ENCODE data around the gene NOS1AP. TPM values are rescaled to one million over a fixed set of nuclear protein-coding genes. Genes with fewer than 3 reads are reported as not detected.

Gene NOS1AP
- total and polyA plus RNA-seq, 2 experiments from 2014 or later = 4.9 to 6.6 TPM

DNA sequence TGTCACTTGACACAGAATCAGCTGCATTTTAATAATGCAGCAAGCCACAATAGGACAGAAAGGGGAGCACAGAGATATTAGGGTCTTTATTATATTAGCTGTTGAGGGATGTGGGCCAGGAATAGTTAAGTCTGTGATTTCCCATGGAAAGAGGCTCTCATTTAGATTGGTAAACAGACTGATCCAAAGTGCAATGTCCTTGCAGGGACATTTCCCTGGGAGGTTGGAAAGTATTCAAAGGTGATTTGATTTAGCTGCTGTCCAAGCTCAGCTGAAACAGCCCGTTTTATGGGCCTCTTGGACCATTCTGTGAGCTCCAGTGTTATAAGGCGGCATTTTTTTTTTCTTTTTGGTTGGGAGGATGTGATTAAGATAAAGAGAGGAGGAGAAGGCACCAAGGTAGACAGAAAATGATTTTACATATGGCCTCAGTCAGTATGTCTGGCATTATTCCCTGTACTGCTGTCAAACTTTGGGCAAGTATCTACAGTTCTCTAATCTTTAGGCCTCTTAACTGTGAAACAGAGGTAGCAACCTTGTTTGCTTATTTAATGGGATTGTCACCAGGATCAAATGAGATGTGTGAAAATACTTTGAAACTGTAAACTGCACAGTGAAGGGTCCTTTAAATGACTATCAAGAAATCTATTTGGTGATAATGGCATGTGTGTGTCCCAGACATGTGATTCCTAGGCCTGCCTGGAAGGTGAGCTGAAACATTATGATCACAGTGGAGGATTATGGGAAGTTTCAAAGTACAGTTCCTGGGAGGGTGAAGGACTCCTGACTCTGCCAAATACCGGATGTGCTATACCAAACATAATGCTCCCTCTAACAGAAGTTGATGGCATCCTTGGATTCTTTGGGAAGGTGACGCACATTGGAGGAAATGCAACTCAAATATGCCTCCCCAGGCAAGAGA is 62.2 kb downstream of the NOS1AP start:
- no peaks in the 10 kb centered on the region for H3K27me3 ChIP-seq
- TF ChIP-seq, protein P1, sequence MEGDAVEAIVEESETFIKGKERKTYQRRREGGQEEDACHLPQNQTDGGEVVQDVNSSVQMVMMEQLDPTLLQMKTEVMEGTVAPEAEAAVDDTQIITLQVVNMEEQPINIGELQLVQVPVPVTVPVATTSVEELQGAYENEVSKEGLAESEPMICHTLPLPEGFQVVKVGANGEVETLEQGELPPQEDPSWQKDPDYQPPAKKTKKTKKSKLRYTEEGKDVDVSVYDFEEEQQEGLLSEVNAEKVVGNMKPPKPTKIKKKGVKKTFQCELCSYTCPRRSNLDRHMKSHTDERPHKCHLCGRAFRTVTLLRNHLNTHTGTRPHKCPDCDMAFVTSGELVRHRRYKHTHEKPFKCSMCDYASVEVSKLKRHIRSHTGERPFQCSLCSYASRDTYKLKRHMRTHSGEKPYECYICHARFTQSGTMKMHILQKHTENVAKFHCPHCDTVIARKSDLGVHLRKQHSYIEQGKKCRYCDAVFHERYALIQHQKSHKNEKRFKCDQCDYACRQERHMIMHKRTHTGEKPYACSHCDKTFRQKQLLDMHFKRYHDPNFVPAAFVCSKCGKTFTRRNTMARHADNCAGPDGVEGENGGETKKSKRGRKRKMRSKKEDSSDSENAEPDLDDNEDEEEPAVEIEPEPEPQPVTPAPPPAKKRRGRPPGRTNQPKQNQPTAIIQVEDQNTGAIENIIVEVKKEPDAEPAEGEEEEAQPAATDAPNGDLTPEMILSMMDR (IDR thresholded peaks at IDR 0.05; ENCODE audit: low read depth, low read length) = no peak

DNA sequence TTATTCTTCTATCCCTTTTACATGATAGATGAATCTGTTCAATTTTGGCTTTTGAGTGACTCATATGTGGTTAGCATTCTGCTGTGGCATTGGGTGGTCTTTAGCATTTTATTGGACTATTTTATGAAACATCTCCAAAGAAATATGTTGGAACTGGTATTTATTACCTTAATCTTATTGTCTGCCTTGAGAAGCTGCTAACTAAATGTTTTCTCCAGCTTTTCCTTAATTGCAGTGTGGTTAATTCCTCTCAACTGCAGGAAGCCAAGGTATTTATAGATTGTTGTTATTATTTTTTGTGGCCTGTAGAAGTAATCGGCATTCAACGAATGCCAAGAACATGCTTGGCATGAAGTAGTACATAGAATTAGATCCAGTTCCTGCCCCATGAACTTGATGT is 64.1 kb downstream of the NOS1AP start:
- Histone ChIP-seq H3K9me3 (ENCODE audit: low read depth) (no peaks in the 10 kb centered on the region), H3K36me3 (no peaks in the 10 kb centered on the region), H3K4me3 (no peak overlapping the region), H3K27me3 (no peaks in the 10 kb centered on the region), H3K27ac (no peak overlapping the region), H3K4me1 (ENCODE audit: low read depth) (peaks cover 34% of the 10 kb centered on the region)
- TF ChIP-seq, protein P1 (IDR thresholded peaks at IDR 0.05; ENCODE audit: low read depth, low read length) = no peak
- no peak for DNase-seq (ENCODE audit: low read depth in 1 of 2, low spot score in 1 of 2)

More for the DNA sequence above, 62.2 kb downstream of the NOS1AP start:
- Histone ChIP-seq H3K4me1 (ENCODE audit: low read depth) (peaks cover 20% of the 10 kb centered on the region), H3K9me3 (ENCODE audit: low read depth) (no peaks in the 10 kb centered on the region), H3K36me3 (no peaks in the 10 kb centered on the region), H3K27ac (peak overlapping the region; percentile 63), H3K4me3 (no peak overlapping the region)
- no peak for DNase-seq (ENCODE audit: low read depth in 1 of 2, low spot score in 1 of 2)

DNA sequence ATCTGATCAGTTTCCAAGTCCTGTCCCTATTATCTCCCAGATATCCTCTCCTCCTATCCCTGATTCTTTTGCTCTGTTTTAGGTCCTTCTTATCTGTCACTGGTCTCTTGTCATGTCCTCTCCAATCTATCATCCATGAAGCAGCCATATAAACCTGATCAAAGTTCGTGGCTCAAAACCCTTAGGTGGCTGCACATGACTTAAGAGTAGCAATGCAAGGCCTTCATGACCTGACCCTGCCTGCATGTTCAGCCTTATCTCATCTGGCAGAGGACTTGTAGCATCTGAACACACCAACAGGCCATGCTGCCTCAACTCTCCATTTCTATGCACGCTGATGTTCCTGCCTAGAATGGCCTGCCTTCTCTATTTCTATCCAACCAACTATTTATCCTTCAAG is 65.2 kb downstream of the NOS1AP start:
- DNase-seq (ENCODE audit: low read depth in 1 of 2, low spot score in 1 of 2) = no peak
- TF ChIP-seq, protein P1 (IDR thresholded peaks at IDR 0.05; ENCODE audit: low read depth, low read length) = no peak
- no peak overlapping the region for H3K4me3 ChIP-seq
- no peak overlapping the region for H3K27ac ChIP-seq
- H3K27me3 ChIP-seq = no peaks in the 10 kb centered on the region
- H3K36me3 ChIP-seq = no peaks in the 10 kb centered on the region
- peaks cover 34% of the 10 kb centered on the region for H3K4me1 ChIP-seq (ENCODE audit: low read depth)
- H3K9me3 ChIP-seq (ENCODE audit: low read depth) = no peaks in the 10 kb centered on the region

DNA sequence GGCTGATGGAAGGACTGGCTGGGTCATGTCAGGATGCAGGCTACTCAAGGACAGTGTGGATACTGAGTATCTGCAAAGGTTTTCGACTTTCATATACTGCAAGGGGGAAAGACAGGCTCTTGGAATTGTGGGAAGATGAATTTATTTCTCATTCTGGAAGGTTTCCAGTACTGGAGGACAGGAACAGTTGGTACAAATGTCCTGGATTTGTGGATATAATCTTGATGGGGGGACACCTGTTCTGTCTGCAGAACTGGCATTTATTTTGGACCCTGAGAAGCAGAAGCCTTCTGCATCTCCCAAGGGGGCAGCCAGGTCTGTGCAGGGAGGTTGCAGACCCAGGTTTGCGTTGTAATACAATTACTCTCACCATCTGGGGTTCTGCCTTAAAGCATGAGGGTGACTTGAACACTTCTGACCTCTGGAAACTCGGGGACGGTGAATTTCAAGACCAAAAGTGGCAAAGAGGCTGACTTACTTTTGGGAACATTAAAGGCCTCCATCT is 65.8 kb downstream of the NOS1AP start:
- no peak overlapping the region for H3K27ac ChIP-seq
- no peaks in the 10 kb centered on the region for H3K9me3 ChIP-seq (ENCODE audit: low read depth)
- no peaks in the 10 kb centered on the region for H3K27me3 ChIP-seq
- TF ChIP-seq, protein P1 (IDR thresholded peaks at IDR 0.05; ENCODE audit: low read depth, low read length) = no peak
- peaks cover 34% of the 10 kb centered on the region for H3K4me1 ChIP-seq (ENCODE audit: low read depth)
- DNase-seq (ENCODE audit: low read depth in 1 of 2, low spot score in 1 of 2) = no peak
- no peak overlapping the region for H3K4me3 ChIP-seq
- no peaks in the 10 kb centered on the region for H3K36me3 ChIP-seq

DNA sequence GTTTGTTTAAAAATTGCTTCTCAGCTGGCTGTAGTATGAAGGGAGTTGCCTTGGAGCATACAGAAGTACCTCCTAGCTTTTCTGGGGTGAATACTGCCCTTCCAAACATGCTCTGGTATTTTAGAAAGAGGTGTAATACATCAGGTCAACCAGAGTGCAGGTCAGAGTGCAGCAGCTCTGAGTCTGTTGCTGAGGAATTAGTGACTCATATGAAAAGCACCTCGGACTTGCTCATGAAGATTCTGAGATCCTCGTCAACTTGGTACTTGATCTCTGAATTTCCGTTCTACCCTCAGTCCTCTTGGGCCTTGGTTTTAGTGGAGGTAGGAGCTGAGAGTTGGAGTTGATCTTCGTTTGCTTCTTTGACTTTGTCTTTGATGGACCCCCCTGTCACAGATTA is 67.3 kb downstream of the NOS1AP start:
- H3K4me1 ChIP-seq (ENCODE audit: low read depth) = peaks cover 30% of the 10 kb centered on the region
- TF ChIP-seq, protein P1 (IDR thresholded peaks at IDR 0.05; ENCODE audit: low read depth, low read length) = no peak
- no peak overlapping the region for H3K4me3 ChIP-seq
- DNase-seq (ENCODE audit: low read depth in 1 of 2, low spot score in 1 of 2) = peak in 1 of 2 donors; percentile 82
- H3K36me3 ChIP-seq = no peaks in the 10 kb centered on the region
- H3K27ac ChIP-seq = no peak overlapping the region
- no peaks in the 10 kb centered on the region for H3K27me3 ChIP-seq
- no peaks in the 10 kb centered on the region for H3K9me3 ChIP-seq (ENCODE audit: low read depth)
